ENCODE results near the gene FASTK.

Gene FASTK

GRCh38 chr7:151057989-151058780, 22.4 kb downstream of the FASTK start:
- Histone ChIP-seq H3K36me3 (ENCODE audit: control insufficient read depth, insufficient read depth, low read length) (peaks cover 3% of the 10 kb centered on the region), H3K27ac (ENCODE audit: insufficient read depth, low read length, poor library complexity, severe bottlenecking) (peak overlapping the region; percentile 77), H3K27me3 (replicated peaks; ENCODE audit: control insufficient read depth, insufficient read depth, low read length, poor library complexity, severe bottlenecking) (no peaks in the 10 kb centered on the region), H3K4me3 (ENCODE audit: insufficient read depth, low read depth, low read length, poor library complexity, severe bottlenecking) (peak overlapping the region; percentile 66), H3K9me3 (ENCODE audit: control insufficient read depth, low read length) (no peaks in the 10 kb centered on the region), H3K4me1 (ENCODE audit: control insufficient read depth, insufficient read depth, low read length, poor library complexity, severe bottlenecking) (peaks cover 29% of the 10 kb centered on the region)
- peak; percentile 92 to 97 (median 97) for DNase-seq

GRCh38 chr7:151057506-151057988, 23.1 kb downstream of the FASTK start, which contains the start of gene CDK5:
TSS of gene CDK5 (minus strand) at chr7:151057897. CDS start at chr7:151057848, 49 bp downstream.
- DNase-seq = no peak
- no peaks in the 10 kb centered on the region for H3K27me3 ChIP-seq (replicated peaks; ENCODE audit: control insufficient read depth, insufficient read depth, low read length, poor library complexity, severe bottlenecking)
- peak within 1 kb of the TSS; percentile 66 for H3K4me3 ChIP-seq (ENCODE audit: insufficient read depth, low read depth, low read length, poor library complexity, severe bottlenecking)
- peaks cover 2% of the 10 kb centered on the region for H3K36me3 ChIP-seq (ENCODE audit: control insufficient read depth, insufficient read depth, low read length)
- no peaks in the 10 kb centered on the region for H3K9me3 ChIP-seq (ENCODE audit: control insufficient read depth, low read length)
- H3K27ac ChIP-seq (ENCODE audit: insufficient read depth, low read length, poor library complexity, severe bottlenecking) = peak within 1 kb of the TSS; percentile 77
- peaks cover 29% of the 10 kb centered on the region for H3K4me1 ChIP-seq (ENCODE audit: control insufficient read depth, insufficient read depth, low read length, poor library complexity, severe bottlenecking)

GRCh38 chr7:151056666-151057505, 23.7 kb downstream of the FASTK start:
- no peak overlapping the region for H3K27ac ChIP-seq (ENCODE audit: insufficient read depth, low read length, poor library complexity, severe bottlenecking)
- no peaks in the 10 kb centered on the region for H3K36me3 ChIP-seq (ENCODE audit: control insufficient read depth, insufficient read depth, low read length)
- H3K4me1 ChIP-seq (ENCODE audit: control insufficient read depth, insufficient read depth, low read length, poor library complexity, severe bottlenecking) = peaks cover 29% of the 10 kb centered on the region
- H3K9me3 ChIP-seq (ENCODE audit: control insufficient read depth, low read length) = no peaks in the 10 kb centered on the region
- no peak for DNase-seq
- H3K4me3 ChIP-seq (ENCODE audit: insufficient read depth, low read depth, low read length, poor library complexity, severe bottlenecking) = peak overlapping the region; percentile 66
- H3K27me3 ChIP-seq (replicated peaks; ENCODE audit: control insufficient read depth, insufficient read depth, low read length, poor library complexity, severe bottlenecking) = no peaks in the 10 kb centered on the region

- no peaks in the 10 kb centered on the region for H3K36me3 ChIP-seq (ENCODE audit: control insufficient read depth, insufficient read depth, low read length)
- DNase-seq = no peak
- no peak overlapping the region for H3K27ac ChIP-seq (ENCODE audit: insufficient read depth, low read length, poor library complexity, severe bottlenecking)
- no peaks in the 10 kb centered on the region for H3K27me3 ChIP-seq (replicated peaks; ENCODE audit: control insufficient read depth, insufficient read depth, low read length, poor library complexity, severe bottlenecking)
- no peaks in the 10 kb centered on the region for H3K9me3 ChIP-seq (ENCODE audit: control insufficient read depth, low read length)
- H3K4me1 ChIP-seq (ENCODE audit: control insufficient read depth, insufficient read depth, low read length, poor library complexity, severe bottlenecking) = peaks cover 29% of the 10 kb centered on the region
- no peak overlapping the region for H3K4me3 ChIP-seq (ENCODE audit: insufficient read depth, low read depth, low read length, poor library complexity, severe bottlenecking)
Observed at GRCh38 chr7:151056283-151056665, 24.3 kb downstream of the FASTK start.

- H3K36me3 ChIP-seq (ENCODE audit: control insufficient read depth, insufficient read depth, low read length) = no peaks in the 10 kb centered on the region
- H3K4me3 ChIP-seq (ENCODE audit: insufficient read depth, low read depth, low read length, poor library complexity, severe bottlenecking) = no peak overlapping the region
- no peak for DNase-seq
- no peaks in the 10 kb centered on the region for H3K9me3 ChIP-seq (ENCODE audit: control insufficient read depth, low read length)
- H3K4me1 ChIP-seq (ENCODE audit: control insufficient read depth, insufficient read depth, low read length, poor library complexity, severe bottlenecking) = peaks cover 20% of the 10 kb centered on the region
- no peaks in the 10 kb centered on the region for H3K27me3 ChIP-seq (replicated peaks; ENCODE audit: control insufficient read depth, insufficient read depth, low read length, poor library complexity, severe bottlenecking)
- no peak overlapping the region for H3K27ac ChIP-seq (ENCODE audit: insufficient read depth, low read length, poor library complexity, severe bottlenecking)
Observed at GRCh38 chr7:151053751-151054150, 26.9 kb downstream of the FASTK start.

GRCh38 chr7:151053096-151053495, 27.5 kb downstream of the FASTK start:
- H3K36me3 ChIP-seq (ENCODE audit: control insufficient read depth, insufficient read depth, low read length) = no peaks in the 10 kb centered on the region
- peaks cover 14% of the 10 kb centered on the region for H3K4me1 ChIP-seq (ENCODE audit: control insufficient read depth, insufficient read depth, low read length, poor library complexity, severe bottlenecking)
- no peak for DNase-seq
- H3K27me3 ChIP-seq (replicated peaks; ENCODE audit: control insufficient read depth, insufficient read depth, low read length, poor library complexity, severe bottlenecking) = no peaks in the 10 kb centered on the region
- no peak overlapping the region for H3K27ac ChIP-seq (ENCODE audit: insufficient read depth, low read length, poor library complexity, severe bottlenecking)
- H3K4me3 ChIP-seq (ENCODE audit: insufficient read depth, low read depth, low read length, poor library complexity, severe bottlenecking) = no peak overlapping the region
- H3K9me3 ChIP-seq (ENCODE audit: control insufficient read depth, low read length) = no peaks in the 10 kb centered on the region

GRCh38 chr7:151051108-151051507, 29.5 kb downstream of the FASTK start:
- Histone ChIP-seq H3K27ac (ENCODE audit: insufficient read depth, low read length, poor library complexity, severe bottlenecking) (no peak overlapping the region), H3K9me3 (ENCODE audit: control insufficient read depth, low read length) (no peaks in the 10 kb centered on the region), H3K27me3 (replicated peaks; ENCODE audit: control insufficient read depth, insufficient read depth, low read length, poor library complexity, severe bottlenecking) (no peaks in the 10 kb centered on the region), H3K4me3 (ENCODE audit: insufficient read depth, low read depth, low read length, poor library complexity, severe bottlenecking) (no peak overlapping the region), H3K4me1 (ENCODE audit: control insufficient read depth, insufficient read depth, low read length, poor library complexity, severe bottlenecking) (peaks cover 6% of the 10 kb centered on the region), H3K36me3 (ENCODE audit: control insufficient read depth, insufficient read depth, low read length) (peaks cover 5% of the 10 kb centered on the region)
- peak; percentile 27 to 35 (median 31) for DNase-seq

- DNase-seq = no peak
- H3K27me3 ChIP-seq (replicated peaks; ENCODE audit: control insufficient read depth, insufficient read depth, low read length, poor library complexity, severe bottlenecking) = no peaks in the 10 kb centered on the region
- H3K36me3 ChIP-seq (ENCODE audit: control insufficient read depth, insufficient read depth, low read length) = peaks cover 16% of the 10 kb centered on the region
- H3K4me3 ChIP-seq (ENCODE audit: insufficient read depth, low read depth, low read length, poor library complexity, severe bottlenecking) = no peak overlapping the region
- H3K9me3 ChIP-seq (ENCODE audit: control insufficient read depth, low read length) = no peaks in the 10 kb centered on the region
- H3K27ac ChIP-seq (ENCODE audit: insufficient read depth, low read length, poor library complexity, severe bottlenecking) = no peak overlapping the region
- peaks cover 6% of the 10 kb centered on the region for H3K4me1 ChIP-seq (ENCODE audit: control insufficient read depth, insufficient read depth, low read length, poor library complexity, severe bottlenecking)
Observed at GRCh38 chr7:151048911-151049463, 31.6 kb downstream of the FASTK start.

GRCh38 chr7:151047976-151048815, 32.4 kb downstream of the FASTK start, which contains the start of gene ASIC3:
TSS of gene ASIC3 (plus strand) at chr7:151048531. CDS start at chr7:151048886, 355 bp downstream.
- peaks cover 6% of the 10 kb centered on the region for H3K4me1 ChIP-seq (ENCODE audit: control insufficient read depth, insufficient read depth, low read length, poor library complexity, severe bottlenecking)
- H3K4me3 ChIP-seq (ENCODE audit: insufficient read depth, low read depth, low read length, poor library complexity, severe bottlenecking) = no peak within 1 kb of the TSS
- H3K9me3 ChIP-seq (ENCODE audit: control insufficient read depth, low read length) = no peaks in the 10 kb centered on the region
- H3K36me3 ChIP-seq (ENCODE audit: control insufficient read depth, insufficient read depth, low read length) = peaks cover 18% of the 10 kb centered on the region
- H3K27ac ChIP-seq (ENCODE audit: insufficient read depth, low read length, poor library complexity, severe bottlenecking) = no peak within 1 kb of the TSS
- H3K27me3 ChIP-seq (replicated peaks; ENCODE audit: control insufficient read depth, insufficient read depth, low read length, poor library complexity, severe bottlenecking) = no peaks in the 10 kb centered on the region
- DNase-seq = no peak
